Stimulated activated CD4-positive, alpha-beta T cell treated with anti-CD3 and anti-CD28 coated beads, Interleukin-1b, Interleukin-23, amount 100 ng/mL, for 1 hour (primary cell): ENCODE measurements around the gene KRTAP4-3.
"Not testable (repeated sequence)": the region's sequence is repeated elsewhere in the genome, so short reads cannot be mapped to it uniquely, and the experiment has no call there.

Experiments
- DNase-seq, 2 donors: peaks; one replicate each; pipeline ENCODE4 v3.0.0-alpha.2; 2020; ENCODE audit warnings: low read depth in 2 of 2

Gene KRTAP4-3

DNA sequence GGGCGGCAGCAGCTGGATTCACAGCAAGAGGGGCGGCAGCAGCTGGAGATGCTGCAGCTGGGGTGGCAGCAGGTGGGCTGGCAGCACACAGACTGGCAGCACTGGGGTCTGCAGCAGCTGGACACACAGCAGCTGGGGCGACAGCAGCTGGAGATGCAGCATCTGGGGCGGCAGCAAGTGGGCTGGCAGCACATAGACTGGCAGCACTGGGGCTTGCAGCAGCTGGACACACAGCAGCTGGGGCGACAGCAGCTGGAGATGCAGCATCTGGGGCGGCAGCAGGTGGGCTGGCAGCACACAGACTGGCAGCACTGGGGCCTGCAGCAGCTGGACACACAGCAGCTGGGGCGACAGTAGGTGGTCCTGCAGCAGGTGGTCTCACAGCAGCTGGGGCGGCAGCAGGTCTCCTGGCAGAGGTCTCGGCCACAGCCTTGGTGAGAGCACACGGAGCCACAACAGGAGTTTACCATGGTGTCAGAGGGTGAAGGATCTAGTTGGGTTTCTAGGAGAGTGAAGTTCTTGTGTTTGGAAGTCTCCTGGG lies 50.1 kb downstream of the KRTAP4-3 start, which contains the start of gene KRTAP4-11:
Gene KRTAP4-11, minus strand, starts transcription at position 528 of the 541 bp plus-strand sequence. Its CDS starts 58 bp downstream, at position 470.
- DNase-seq = not testable (repeated sequence)
